Middle frontal gyrus (tissue), 1 donor: ENCODE data around the gene DPP7.

ENCODE experiments used
- DNase-seq: peaks from one replicate; pipeline ENCODE4 v3.0.0-alpha.2; 2015; ENCODE audit warnings: low spot score; ENCODE audit errors: extremely low spot score

Gene DPP7

GRCh38 chr9:137088121-137088520 is 26.4 kb downstream of the DPP7 start:
- no peak for DNase-seq

GRCh38 chr9:137087409-137087925 is 27.1 kb downstream of the DPP7 start:
- no peak for DNase-seq

- DNase-seq: peak; percentile 98
Observed at GRCh38 chr9:137086531-137087408, 27.8 kb downstream of the DPP7 start, which contains the start of gene MAN1B1. MAN1B1 (plus strand) TSS chr9:137086985; CDS start chr9:137087000, 15 bp downstream.

- no peak for DNase-seq
Observed at GRCh38 chr9:137085920-137086530, 28.5 kb downstream of the DPP7 start.

GRCh38 chr9:137084526-137084925 is 30.0 kb downstream of the DPP7 start:
- no peak for DNase-seq

- DNase-seq: peak; percentile 27
Observed at GRCh38 chr9:137083394-137084004, 31.0 kb downstream of the DPP7 start.

- no peak for DNase-seq
Observed at GRCh38 chr9:137082925-137083290, 31.6 kb downstream of the DPP7 start.

- no peak for DNase-seq
Observed at GRCh38 chr9:137082222-137082924, 32.2 kb downstream of the DPP7 start.

- no peak for DNase-seq
Observed at GRCh38 chr9:137080260-137081122, 34.0 kb downstream of the DPP7 start.

- DNase-seq: no peak
Observed at GRCh38 chr9:137079401-137079787, 35.1 kb downstream of the DPP7 start.

- no peak for DNase-seq
Observed at GRCh38 chr9:137078701-137079400, 35.7 kb downstream of the DPP7 start.

- no peak for DNase-seq
Observed at GRCh38 chr9:137077758-137078693, 36.5 kb downstream of the DPP7 start.

- peak; percentile 65 for DNase-seq
Observed at GRCh38 chr9:137077010-137077747, 37.4 kb downstream of the DPP7 start, which contains the start of gene UAP1L1. UAP1L1 (plus strand) TSS chr9:137077517; CDS start chr9:137077533, 16 bp downstream.

- no peak for DNase-seq
Observed at GRCh38 chr9:137076636-137077009, 37.9 kb downstream of the DPP7 start.

- DNase-seq: no peak
Observed at GRCh38 chr9:137075275-137075775, 39.2 kb downstream of the DPP7 start.

GRCh38 chr9:137074657-137075274 is 39.8 kb downstream of the DPP7 start:
- DNase-seq: no peak

GRCh38 chr9:137073992-137074399 is 40.5 kb downstream of the DPP7 start:
- no peak for DNase-seq
